Fibroblast of skin of left biceps (primary cell): ENCODE data around the gene NEUROD1.
"Not testable (repeated sequence)": the region's sequence is repeated elsewhere in the genome, so short reads cannot be mapped to it uniquely, and the experiment has no call there.

Experiments used
- DNase-seq, 2 experiments: peaks; one replicate each; pipeline ENCODE4 v3.0.0-alpha.2; 2013; ENCODE audit warnings: low read depth in 2 of 2

The NEUROD1 gene

GRCh38 chr2:181680055-181680936, at the start of gene NEUROD1:
Gene NEUROD1, minus strand, starts transcription at chr2:181680517. Its CDS starts 1,657 bp downstream, at chr2:181678860.
- DNase-seq: no peak

- no peak for DNase-seq
These were observed 45.2 kb upstream of the NEUROD1 start for GRCh38 chr2:181725476-181725875.

- DNase-seq: no peak
These were observed 44.3 kb upstream of the NEUROD1 start for GRCh38 chr2:181724662-181725061.

GRCh38 chr2:181723731-181724130, 43.4 kb upstream of the NEUROD1 start:
- DNase-seq: no peak

GRCh38 chr2:181715033-181715630, 34.8 kb upstream of the NEUROD1 start:
- DNase-seq: peak; percentile 36 to 45

- not testable (repeated sequence) for DNase-seq
These were observed 30.7 kb upstream of the NEUROD1 start for GRCh38 chr2:181711051-181711450.

- DNase-seq: not testable (repeated sequence)
These were observed 22.2 kb upstream of the NEUROD1 start for GRCh38 chr2:181702519-181702918.

GRCh38 chr2:181698223-181698622, 17.9 kb upstream of the NEUROD1 start:
- no peak for DNase-seq

- DNase-seq: no peak
These were observed 17.3 kb upstream of the NEUROD1 start for GRCh38 chr2:181697571-181697970.

GRCh38 chr2:181697126-181697525, 16.8 kb upstream of the NEUROD1 start:
- no peak for DNase-seq

- DNase-seq: no peak
These were observed 14.0 kb upstream of the NEUROD1 start for GRCh38 chr2:181694271-181694670.

- no peak for DNase-seq
These were observed 10.5 kb upstream of the NEUROD1 start for GRCh38 chr2:181690860-181691259.

GRCh38 chr2:181686576-181687185, 6.4 kb upstream of the NEUROD1 start:
- DNase-seq: no peak

- DNase-seq: no peak
These were observed 4.9 kb upstream of the NEUROD1 start for GRCh38 chr2:181685150-181685688.

GRCh38 chr2:181684454-181685149, 4.3 kb upstream of the NEUROD1 start:
- no peak for DNase-seq

GRCh38 chr2:181683518-181684453, 3.5 kb upstream of the NEUROD1 start:
- DNase-seq: no peak

- no peak for DNase-seq
These were observed 2.6 kb upstream of the NEUROD1 start for GRCh38 chr2:181682795-181683517.

- DNase-seq: no peak
These were observed 1.9 kb upstream of the NEUROD1 start for GRCh38 chr2:181682026-181682789.
